HG03060 (cell line): ENCODE data around the gene SNRPD3.

Source experiments
- ATAC-seq: cut with Tn5 transposase; IDR thresholded peaks from one replicate; pipeline ENCODE4 v1.9.1; 2021; ENCODE audit warnings: low read depth, moderate number of reproducible peaks; ENCODE audit not compliant: unreplicated experiment

Gene SNRPD3

DNA sequence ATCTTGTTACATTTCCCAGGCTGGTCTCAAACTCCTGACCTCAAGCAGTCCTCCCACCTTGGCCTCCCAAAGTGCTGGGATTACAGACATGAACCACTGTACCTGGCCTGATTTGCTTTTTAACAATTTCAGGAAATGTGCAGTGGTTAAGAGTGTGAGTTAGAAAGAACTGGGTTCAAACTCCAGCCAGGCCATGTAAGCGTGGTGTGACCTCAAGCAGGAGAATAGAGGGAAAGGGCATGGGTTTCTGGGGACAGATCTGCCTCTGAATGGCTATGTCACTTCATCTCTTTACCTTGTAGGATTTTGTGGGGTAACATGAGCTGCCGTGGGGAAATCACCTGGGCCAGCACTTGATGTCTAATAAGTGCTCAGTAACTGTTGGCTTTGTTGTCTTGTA, 9.3 kb downstream of the SNRPD3 start:
- no peak for ATAC-seq

GRCh38 chr22:24566899-24567511, 11.2 kb downstream of the SNRPD3 start:
- no peak for ATAC-seq

DNA sequence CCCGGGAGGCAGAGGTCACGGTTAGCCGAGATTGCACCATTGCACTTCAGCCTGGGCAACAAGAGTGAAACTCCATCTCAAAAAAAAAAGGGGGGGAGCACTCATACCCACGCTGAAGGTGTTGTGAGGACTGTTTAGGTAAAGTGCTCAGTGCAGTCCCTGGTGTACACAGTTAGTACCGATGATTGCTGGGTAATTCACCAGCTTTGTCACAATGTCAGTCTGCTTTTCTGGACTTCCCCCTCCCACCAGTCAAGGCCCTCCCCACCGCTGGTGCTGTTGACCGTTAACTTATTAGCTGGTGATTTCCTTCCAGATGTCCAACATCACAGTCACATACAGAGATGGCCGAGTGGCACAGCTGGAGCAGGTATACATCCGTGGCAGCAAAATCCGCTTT, 11.9 kb downstream of the SNRPD3 start:
- ATAC-seq, result no peak

GRCh38 chr22:24571266-24571665, 15.5 kb downstream of the SNRPD3 start:
- ATAC-seq, result no peak

- ATAC-seq, result no peak
Observed at GRCh38 chr22:24576778-24577177, 21.0 kb downstream of the SNRPD3 start.

GRCh38 chr22:24578355-24579257, 22.8 kb downstream of the SNRPD3 start:
- ATAC-seq, result no peak

GRCh38 chr22:24579258-24579601, 23.4 kb downstream of the SNRPD3 start:
- no peak for ATAC-seq

DNA sequence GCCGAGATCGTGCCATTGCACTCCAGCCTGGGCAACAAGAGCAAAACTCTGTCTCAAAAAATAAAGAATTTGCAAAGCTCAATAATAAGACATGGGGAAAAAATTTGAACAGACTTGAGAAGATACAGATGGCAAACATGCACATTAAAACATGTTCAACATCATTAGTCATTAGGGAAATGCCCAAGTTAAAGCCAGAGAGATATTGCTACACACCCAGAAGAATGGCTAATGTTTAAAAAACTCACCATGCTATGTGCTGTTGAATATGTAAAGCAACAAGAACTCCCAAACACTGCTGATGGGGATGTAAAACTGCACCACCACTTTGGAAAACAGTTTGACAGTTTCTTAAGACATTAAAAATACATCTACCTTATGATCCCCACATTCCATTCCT, 24.5 kb downstream of the SNRPD3 start:
- no peak for ATAC-seq

DNA sequence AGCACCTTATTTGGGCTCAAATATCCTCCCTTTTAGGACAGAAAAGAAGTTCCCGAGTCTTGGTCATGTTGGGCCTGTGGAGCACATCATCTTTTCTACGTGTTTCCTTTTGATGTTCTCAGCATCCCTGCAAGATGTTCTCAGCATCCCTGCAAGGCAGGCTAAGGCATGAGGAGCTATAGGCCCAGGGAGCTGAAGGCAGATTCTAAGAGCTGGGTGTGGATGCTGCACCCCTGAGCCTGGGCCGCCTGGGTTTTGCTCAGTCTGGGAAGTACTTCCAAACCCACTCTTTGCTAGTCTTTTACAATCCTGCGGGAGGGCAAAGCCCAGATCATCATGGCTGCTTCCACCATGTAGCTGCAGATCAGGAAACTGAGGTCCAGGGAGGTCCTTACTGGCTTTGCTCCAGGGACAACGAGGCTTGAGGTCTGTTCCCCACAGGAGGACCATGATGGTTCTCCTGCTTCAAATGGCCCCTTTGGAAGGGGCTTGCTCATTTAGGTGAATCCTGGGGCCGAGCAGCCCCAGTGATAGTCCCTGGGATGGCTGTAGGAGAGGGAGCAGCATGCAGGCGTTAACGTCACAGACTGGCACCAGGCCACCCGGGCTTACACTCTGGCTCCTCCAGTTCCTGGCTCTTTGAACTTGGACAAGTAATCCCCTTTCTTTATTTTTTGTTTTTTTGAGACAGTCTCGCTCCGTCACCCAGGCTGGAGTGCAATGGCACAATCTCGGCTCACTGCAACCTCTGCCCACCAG, 26.4 kb downstream of the SNRPD3 start:
- no peak for ATAC-seq

DNA sequence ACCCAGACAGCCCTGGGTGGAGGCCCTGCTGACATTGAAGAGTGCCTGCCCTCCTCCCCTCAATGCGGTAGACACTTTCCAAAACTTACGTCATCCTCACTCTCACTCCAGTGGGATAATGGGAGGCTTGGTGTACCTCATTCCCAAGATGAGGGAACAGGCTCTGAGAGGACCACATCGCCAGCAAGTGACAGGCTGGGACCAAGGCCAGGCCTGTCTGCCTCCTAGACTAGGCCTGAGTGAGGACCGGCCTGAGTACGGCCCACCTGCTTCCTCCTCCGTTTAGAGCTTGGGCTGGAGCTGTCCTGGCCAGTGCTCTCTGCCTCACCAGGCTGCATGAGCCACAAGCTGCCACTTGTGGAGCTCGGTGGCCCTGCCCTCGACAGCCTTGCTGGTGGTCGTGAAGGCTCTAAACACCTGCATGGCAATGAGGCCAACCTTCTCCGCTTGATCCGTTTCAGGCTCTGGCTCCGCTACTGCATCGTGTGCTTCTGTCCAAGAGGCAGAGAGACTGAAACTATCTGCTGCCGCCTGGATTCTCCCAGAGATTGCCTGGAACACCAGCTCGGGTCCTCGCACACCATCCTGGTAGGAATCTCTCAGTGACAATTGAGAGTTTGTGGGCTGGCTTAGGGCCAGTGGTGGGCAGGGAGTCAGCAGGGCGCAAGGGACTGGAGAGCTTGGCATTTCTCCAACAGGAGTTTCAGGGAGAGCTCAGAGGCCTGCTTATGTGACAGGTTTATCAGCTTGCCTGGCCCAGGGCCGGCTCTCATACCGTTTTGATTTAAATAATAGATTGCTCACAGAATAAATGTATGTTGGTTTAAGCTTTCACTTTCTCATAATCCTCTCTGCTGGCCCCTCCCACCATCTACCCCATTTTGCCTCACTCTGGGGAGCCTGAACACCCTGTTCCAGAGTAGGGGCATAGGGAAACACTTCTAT, 27.7 kb downstream of the SNRPD3 start:
- ATAC-seq, result no peak

DNA sequence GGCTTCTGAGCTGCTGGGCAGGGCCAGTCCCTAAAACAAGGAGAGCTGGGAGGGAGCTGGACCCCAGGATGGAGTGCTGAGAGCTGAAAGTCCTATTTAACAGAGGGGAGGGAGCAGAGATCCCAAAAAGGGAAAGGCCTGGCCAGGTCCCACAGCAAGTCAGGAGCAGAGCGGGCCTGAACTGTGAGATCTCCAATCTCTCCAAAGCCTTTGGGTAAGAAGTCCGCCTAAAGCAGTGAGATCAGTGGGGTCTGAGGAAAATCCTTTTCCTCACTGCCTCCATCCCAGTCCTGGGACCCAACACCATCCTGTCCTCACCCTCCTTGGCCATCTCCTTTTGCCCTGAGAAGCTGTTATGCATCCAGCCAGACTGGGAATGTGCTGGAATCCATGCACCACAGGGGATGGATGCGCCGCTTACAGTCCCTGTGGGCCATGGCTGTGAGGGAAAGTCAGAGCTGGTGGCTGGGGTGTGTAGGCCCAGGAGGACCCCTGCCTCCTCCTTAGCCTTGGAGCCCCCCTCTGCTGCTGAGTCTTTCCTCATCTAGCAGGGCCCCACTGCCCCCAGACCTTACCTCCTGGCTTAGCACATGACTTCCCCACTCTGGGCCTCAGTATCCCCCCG, 28.5 kb downstream of the SNRPD3 start:
- no peak for ATAC-seq

DNA sequence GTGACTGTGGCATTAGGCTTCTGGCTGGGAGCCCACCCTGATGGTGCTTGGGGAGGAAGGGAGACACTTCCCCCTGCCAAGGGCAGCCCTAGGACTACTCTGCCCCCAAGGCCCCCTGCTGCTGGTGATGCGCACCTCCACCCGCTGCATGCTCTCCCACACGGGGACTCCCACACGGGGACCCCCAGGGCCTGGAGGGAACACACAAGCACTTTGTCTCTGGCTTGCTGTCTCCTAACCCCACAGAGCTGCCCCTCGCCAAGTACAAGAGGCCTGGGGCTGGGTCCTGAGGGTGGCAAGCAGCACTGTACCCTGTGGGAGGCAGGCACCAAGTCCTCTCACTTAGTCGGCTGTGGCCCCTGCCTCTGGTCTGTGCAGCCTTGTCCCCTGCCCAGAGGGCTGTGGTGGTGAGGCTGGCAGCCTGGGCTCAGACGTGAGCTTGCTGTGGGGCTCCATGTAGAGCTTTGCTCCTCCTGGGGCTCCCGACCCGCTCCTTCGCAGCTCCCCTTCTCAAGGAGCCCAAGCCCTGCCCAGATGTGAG, 29.1 kb downstream of the SNRPD3 start:
- ATAC-seq, result no peak

DNA sequence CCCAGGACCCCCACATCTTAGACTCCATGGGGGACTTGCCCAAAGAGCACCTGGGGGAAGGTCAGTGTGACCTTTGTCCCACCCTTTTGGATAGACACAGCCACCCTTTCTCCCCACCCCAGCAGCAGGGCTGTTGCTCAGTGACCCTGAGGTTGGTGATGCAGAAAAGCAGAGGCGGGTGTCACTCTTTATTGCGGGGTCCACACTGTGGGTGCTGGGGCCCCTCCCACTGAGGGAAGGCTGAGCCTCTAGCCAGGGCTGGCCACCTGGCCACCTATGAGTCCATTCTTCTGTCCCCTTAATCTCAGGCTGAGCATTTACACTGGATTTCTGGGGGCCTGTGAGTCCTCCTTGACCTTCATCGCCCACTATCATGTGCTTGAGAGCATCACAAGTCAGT, 29.7 kb downstream of the SNRPD3 start:
- ATAC-seq, result no peak

DNA sequence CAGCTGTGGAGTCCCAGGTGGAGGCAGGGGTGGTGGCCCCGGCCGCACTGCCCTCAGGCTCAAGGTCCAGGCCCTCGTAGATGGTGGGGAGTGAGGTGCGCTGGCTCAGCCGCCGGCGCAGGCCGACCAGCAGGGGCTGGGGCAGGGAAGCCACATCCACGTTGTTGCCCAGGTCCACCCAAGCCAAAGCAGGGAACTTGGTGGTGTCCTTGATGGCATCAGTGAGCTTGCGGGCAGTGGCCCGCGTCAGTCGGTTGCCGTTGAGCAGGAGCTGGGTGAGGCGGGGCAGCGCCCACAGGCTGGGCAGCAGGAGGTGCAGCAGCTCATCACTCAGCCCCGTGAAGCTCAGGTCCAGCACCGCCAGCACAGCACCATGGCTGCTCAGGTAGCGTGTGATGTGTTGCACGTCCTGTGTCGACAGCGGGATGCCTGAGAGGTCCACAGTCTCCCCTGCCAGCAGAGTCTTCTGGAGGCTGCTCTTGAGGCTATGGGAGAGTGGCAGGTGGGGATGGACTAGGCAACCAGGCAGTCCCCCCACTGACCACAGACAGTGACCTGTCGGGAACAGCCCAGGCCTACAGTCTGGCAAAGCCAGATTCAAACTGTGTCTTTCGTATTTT, 30.2 kb downstream of the SNRPD3 start:
- no peak for ATAC-seq

GRCh38 chr22:24587251-24587650, 31.5 kb downstream of the SNRPD3 start:
- ATAC-seq, result no peak

- ATAC-seq, result no peak
Observed at GRCh38 chr22:24587948-24588347, 32.1 kb downstream of the SNRPD3 start.

GRCh38 chr22:24588381-24588756, 32.6 kb downstream of the SNRPD3 start:
- no peak for ATAC-seq

GRCh38 chr22:24588757-24589481, 33.1 kb downstream of the SNRPD3 start:
- no peak for ATAC-seq
